SU-DHL-6 (cell line): ENCODE measurements around the gene RAD23A.
"Not testable (repeated sequence)": the region's sequence is repeated elsewhere in the genome, so short reads cannot be mapped to it uniquely, and the experiment has no call there.

ENCODE experiments used
- H2AFZ ChIP-seq: fragments of 200-600 bp; sonication (generic); 2 replicates; pipeline ENCODE4 v1.6.1; 2014; ENCODE audit warnings: low read depth, mild to moderate bottlenecking, moderate library complexity, mixed read lengths, antibody characterized with exemption, low read length; ENCODE audit not compliant: severe bottlenecking
- H3F3A ChIP-seq: fragments of 200-600 bp; shearing (Covaris generic); 2 replicates; pipeline ENCODE4 v1.6.0; 2016; ENCODE audit warnings: antibody characterized with exemption, mild to moderate bottlenecking; ENCODE audit not compliant: insufficient read depth
- H3K27ac ChIP-seq: fragments of 200-600 bp; sonication (generic); 2 replicates; pipeline ENCODE4 v1.5.1; 2016; ENCODE audit warnings: low read depth, mild to moderate bottlenecking, low read length, moderate library complexity, mixed read lengths
- H3K27me3 ChIP-seq: fragments of 200-600 bp; sonication (generic), shearing (Covaris generic); 2 replicates; pipeline ENCODE4 v1.6.0; 2014; ENCODE audit warnings: mild to moderate bottlenecking, low read length
- H3K36me3 ChIP-seq: fragments of 200-600 bp; sonication (generic); 2 replicates; pipeline ENCODE4 v1.6.1; 2014; ENCODE audit warnings: mild to moderate bottlenecking, low read length, mixed read lengths
- H3K4me2 ChIP-seq: fragments of 300-600, 200-600 bp; shearing (Covaris generic), sonication (generic); 2 replicates; pipeline ENCODE4 v1.6.0; 2014; ENCODE audit warnings: low read length, low read depth, mild to moderate bottlenecking; ENCODE audit not compliant: poor library complexity, severe bottlenecking
- H3K4me3 ChIP-seq: fragments of 200-600 bp; sonication (generic); 2 replicates; pipeline ENCODE4 v1.5.1; 2014; ENCODE audit warnings: antibody characterized with exemption, low read length, mild to moderate bottlenecking, mixed read lengths; ENCODE audit not compliant: insufficient read depth, poor library complexity, severe bottlenecking
- H3K79me2 ChIP-seq: fragments of 200-600 bp; sonication (generic); 2 replicates; pipeline ENCODE4 v1.6.1; 2014; ENCODE audit warnings: mild to moderate bottlenecking, low read length, moderate library complexity; ENCODE audit not compliant: insufficient read depth
- H3K9ac ChIP-seq: fragments of 200-600 bp; sonication (generic); 2 replicates; pipeline ENCODE4 v1.7.0; 2014; ENCODE audit warnings: mild to moderate bottlenecking, low read length
- H3K9me2 ChIP-seq: fragments of 200-600 bp; sonication (generic); replicated peaks from 2 replicates; pipeline ENCODE4 v1.6.1; 2014; ENCODE audit warnings: low read length; ENCODE audit not compliant: insufficient read depth
- H3K9me3 ChIP-seq: fragments of 200-600 bp; sonication (generic); 2 replicates; pipeline ENCODE4 v1.6.1; 2014; ENCODE audit warnings: low read length, mixed read lengths; ENCODE audit not compliant: insufficient read depth
- H4K20me1 ChIP-seq: fragments of 200-600 bp; sonication (generic); 2 replicates; pipeline ENCODE4 v1.6.1; 2014; ENCODE audit warnings: low read depth, mild to moderate bottlenecking, antibody characterized with exemption, low read length, moderate library complexity, mixed read lengths
- CTCF ChIP-seq: fragments of 200-600 bp; sonication (generic); IDR thresholded peaks from one replicate; pipeline ENCODE4 v1.5.1; 2017; ENCODE audit warnings: antibody characterized with exemption, mild to moderate bottlenecking, low read length, moderate library complexity; ENCODE audit not compliant: insufficient read depth, poor library complexity, severe bottlenecking
- EZH2phosphoT487 ChIP-seq: fragments of 200-600 bp; sonication (generic), shearing (Covaris generic); conservative IDR thresholded peaks from 2 replicates; pipeline ENCODE4 v1.6.1; 2018; ENCODE audit warnings: mild to moderate bottlenecking, antibody characterized with exemption, low read length, moderate library complexity, mixed read lengths

Gene RAD23A

GRCh38 chr19:12907166-12907565, 38.5 kb upstream of the RAD23A start:
- Histone ChIP-seq H3K4me2 (no peak overlapping the region), H3K9me2 (no peaks in the 10 kb centered on the region), H2AFZ (no peak overlapping the region), H3K27ac (no peak overlapping the region), H4K20me1 (no peaks in the 10 kb centered on the region), H3K36me3 (no peaks in the 10 kb centered on the region), H3K79me2 (no peaks in the 10 kb centered on the region), H3F3A (0 out of 2 replicates have a peak, but pooled peaks cover 3% of the 10 kb centered on the region), H3K27me3 (no peaks in the 10 kb centered on the region), H3K4me3 (no peak overlapping the region), H3K9me3 (no peaks in the 10 kb centered on the region), H3K9ac (no peak overlapping the region)
- no peak for TF ChIP-seq CTCF
- no peak for TF ChIP-seq EZH2phosphoT487

GRCh38 chr19:12912571-12912970, 33.1 kb upstream of the RAD23A start:
- Histone ChIP-seq H3F3A (no peaks in the 10 kb centered on the region), H3K27me3 (no peaks in the 10 kb centered on the region), H3K27ac (no peak overlapping the region), H2AFZ (no peak overlapping the region), H3K4me3 (no peak overlapping the region), H3K79me2 (no peaks in the 10 kb centered on the region), H4K20me1 (no peaks in the 10 kb centered on the region), H3K9me2 (no peaks in the 10 kb centered on the region), H3K4me2 (no peak overlapping the region), H3K9me3 (no peaks in the 10 kb centered on the region), H3K36me3 (no peaks in the 10 kb centered on the region), H3K9ac (no peak overlapping the region)
- TF ChIP-seq EZH2phosphoT487, result no peak

GRCh38 chr19:12913011-12913561, 32.6 kb upstream of the RAD23A start:
- no peak overlapping the region for H3K4me3 ChIP-seq
- H3K9me3 ChIP-seq, result no peaks in the 10 kb centered on the region
- no peaks in the 10 kb centered on the region for H3K9me2 ChIP-seq
- H3F3A ChIP-seq, result no peaks in the 10 kb centered on the region
- no peaks in the 10 kb centered on the region for H4K20me1 ChIP-seq
- H3K9ac ChIP-seq, result no peak overlapping the region
- no peak overlapping the region for H3K27ac ChIP-seq
- no peak for TF ChIP-seq CTCF
- no peak for TF ChIP-seq EZH2phosphoT487
- no peak overlapping the region for H2AFZ ChIP-seq
- H3K36me3 ChIP-seq, result no peaks in the 10 kb centered on the region
- H3K27me3 ChIP-seq, result no peaks in the 10 kb centered on the region
- no peaks in the 10 kb centered on the region for H3K79me2 ChIP-seq
- H3K4me2 ChIP-seq, result no peak overlapping the region

- no peaks in the 10 kb centered on the region for H3K79me2 ChIP-seq
- H3K4me3 ChIP-seq, result no peak overlapping the region
- TF ChIP-seq EZH2phosphoT487 (no peak), CTCF (no peak)
- H3K27ac ChIP-seq, result no peak overlapping the region
- H2AFZ ChIP-seq, result no peak overlapping the region
- no peak overlapping the region for H3K9ac ChIP-seq
- no peaks in the 10 kb centered on the region for H3K36me3 ChIP-seq
- H3K27me3 ChIP-seq, result no peaks in the 10 kb centered on the region
- H3K9me3 ChIP-seq, result no peaks in the 10 kb centered on the region
- H3K4me2 ChIP-seq, result no peak overlapping the region
- no peaks in the 10 kb centered on the region for H3K9me2 ChIP-seq
- no peaks in the 10 kb centered on the region for H3F3A ChIP-seq
- H4K20me1 ChIP-seq, result no peaks in the 10 kb centered on the region
These were observed 31.6 kb upstream of the RAD23A start for GRCh38 chr19:12913851-12914690.

- not testable (repeated sequence) for H3K36me3 ChIP-seq, H3F3A ChIP-seq, H3K27ac ChIP-seq, H4K20me1 ChIP-seq, H3K4me3 ChIP-seq, H3K9me3 ChIP-seq, H2AFZ ChIP-seq, H3K9me2 ChIP-seq, H3K9ac ChIP-seq, H3K4me2 ChIP-seq, H3K79me2 ChIP-seq, H3K27me3 ChIP-seq
These were observed 29.8 kb upstream of the RAD23A start for GRCh38 chr19:12915860-12916259.
